Testis (tissue), 3 donors: ENCODE measurements around the gene ZNF280A. TPM values are rescaled to one million over a fixed set of nuclear protein-coding genes. Genes with fewer than 3 reads are reported as not detected.
"Not testable (repeated sequence)": the region's sequence is repeated elsewhere in the genome, so short reads cannot be mapped to it uniquely, and the experiment has no call there.

Source experiments
- DNase-seq: peaks from one replicate; pipeline ENCODE4 v3.0.0-alpha.2; 2019
- H3K27ac ChIP-seq, 2 donors: fragments of 200-600 bp; sonication (generic); one replicate each; pipeline ENCODE4 v1.5.1; 2019
- H3K27me3 ChIP-seq: fragments of 200-600 bp; sonication (generic); one replicate; pipeline ENCODE4 v1.5.1; 2019
- H3K36me3 ChIP-seq: fragments of 200-600 bp; sonication (generic); one replicate; pipeline ENCODE4 v1.5.1; 2017; ENCODE audit warnings: low read depth; ENCODE audit errors: missing control alignments
- H3K4me1 ChIP-seq: fragments of 200-600 bp; sonication (generic); one replicate; pipeline ENCODE4 v1.5.1; 2019
- H3K4me3 ChIP-seq, 2 donors: fragments of 200-600 bp; sonication (generic); one replicate each; pipeline ENCODE4 v1.5.1; 2017 to 2019
- H3K9me3 ChIP-seq: fragments of 200-600 bp; sonication (generic); one replicate; pipeline ENCODE4 v1.5.1; 2017
- CTCF ChIP-seq, 3 experiments: fragments of 450-650 bp in 2 of 3; fragments of 200-600 bp in 1 of 3; sonication (generic) in 1 of 3; IDR thresholded peaks; one replicate each; pipeline ENCODE4 v1.5.1; 2016 to 2019; ENCODE audit warnings: antibody characterized with exemption in 3 of 3, mild to moderate bottlenecking in 2 of 3, moderate library complexity in 1 of 3
- POLR2A ChIP-seq: fragments of 450-650 bp; IDR thresholded peaks from one replicate; pipeline ENCODE4 v1.6.1; 2017; ENCODE audit warnings: antibody characterized with exemption, mild to moderate bottlenecking, moderate library complexity
- WGBS, 2 donors: methylation state at CpG; one replicate each; pipeline ENCODE4 v1.1.5; 2018; 5-methylcytosine and 5-hydroxymethylcytosine counted together
- intact Hi-C: fragments of 100-400 bp; cut with DNase I; formaldehyde crosslinking; loops from one replicate; pipeline ENCODE4 v1.15.1; 2023; ENCODE audit warnings: low total_unique reads
- polyA plus RNA-seq: library from polyadenylated mRNA; stranded (reverse); fragments of 350-450 nt; fragmentation: Illumina TruSeq; extraction: RNeasy Lipid Tissue Mini Kit (QIAGEN cat#74804); gene quantifications from one replicate; pipeline ENCODE4 v1.2.3, GENCODE V29; 2014; ENCODE audit warnings: low read depth, low replicate concordance; ENCODE audit not compliant: insufficient read depth
- total RNA-seq, 2 donors: library from RNA; depleted of rRNA; stranded (reverse); fragments of >200 nt; gene quantifications; one replicate each; pipeline ENCODE4 v1.2.3, GENCODE V29; 2016

Gene ZNF280A
- total and polyA plus RNA-seq, 3 donors from 2014 or later = 0.38 to 1.1 (median 0.43) TPM

- Histone ChIP-seq H3K9me3 (no peaks in the 10 kb centered on the region), H3K27ac (no peak overlapping the region), H3K4me1 (no peaks in the 10 kb centered on the region), H3K4me3 (no peak overlapping the region), H3K27me3 (no peaks in the 10 kb centered on the region), H3K36me3 (no peaks in the 10 kb centered on the region)
- TF ChIP-seq CTCF (IDR thresholded peaks at IDR 0.05) (no peak), POLR2A (no peak)
- 82% methylated on average over 6 of the region's 6 CpGs for WGBS, 2 donors
- no peak for DNase-seq
- intact Hi-C loops = no loop called here
These were observed 16.4 kb upstream of the ZNF280A start for GRCh38 chr22:22536515-22536914.

DNA sequence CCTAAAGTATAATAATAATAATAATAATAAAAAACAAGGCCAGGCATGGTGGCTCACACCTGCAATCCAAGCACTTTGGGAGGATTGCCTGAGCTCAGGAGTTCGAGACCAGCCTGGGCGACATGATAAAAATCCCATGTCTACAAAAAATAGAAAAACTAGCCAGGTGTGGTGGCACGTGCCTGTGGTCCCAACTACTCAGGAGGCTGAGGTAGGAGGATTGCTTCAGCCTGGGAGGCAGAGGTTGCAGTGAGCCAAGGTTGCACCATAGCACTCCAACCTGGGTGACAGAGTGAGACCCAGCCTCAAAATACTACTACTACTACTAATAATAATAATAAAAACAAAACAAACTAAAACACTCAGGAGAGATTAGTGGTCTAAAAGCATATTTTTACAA is 15.6 kb upstream of the ZNF280A start:
- no peaks in the 10 kb centered on the region for H3K36me3 ChIP-seq
- H3K4me3 ChIP-seq = no peak overlapping the region
- H3K4me1 ChIP-seq = no peaks in the 10 kb centered on the region
- DNase-seq = no peak
- no peak for TF ChIP-seq POLR2A
- no peak for TF ChIP-seq CTCF (IDR thresholded peaks at IDR 0.05)
- H3K27ac ChIP-seq = no peak overlapping the region
- H3K27me3 ChIP-seq = no peaks in the 10 kb centered on the region
- H3K9me3 ChIP-seq = no peaks in the 10 kb centered on the region
- 87 to 89% methylated on average over 3 of the region's 3 CpGs for WGBS, 2 donors
- intact Hi-C loops = no loop called here

DNA sequence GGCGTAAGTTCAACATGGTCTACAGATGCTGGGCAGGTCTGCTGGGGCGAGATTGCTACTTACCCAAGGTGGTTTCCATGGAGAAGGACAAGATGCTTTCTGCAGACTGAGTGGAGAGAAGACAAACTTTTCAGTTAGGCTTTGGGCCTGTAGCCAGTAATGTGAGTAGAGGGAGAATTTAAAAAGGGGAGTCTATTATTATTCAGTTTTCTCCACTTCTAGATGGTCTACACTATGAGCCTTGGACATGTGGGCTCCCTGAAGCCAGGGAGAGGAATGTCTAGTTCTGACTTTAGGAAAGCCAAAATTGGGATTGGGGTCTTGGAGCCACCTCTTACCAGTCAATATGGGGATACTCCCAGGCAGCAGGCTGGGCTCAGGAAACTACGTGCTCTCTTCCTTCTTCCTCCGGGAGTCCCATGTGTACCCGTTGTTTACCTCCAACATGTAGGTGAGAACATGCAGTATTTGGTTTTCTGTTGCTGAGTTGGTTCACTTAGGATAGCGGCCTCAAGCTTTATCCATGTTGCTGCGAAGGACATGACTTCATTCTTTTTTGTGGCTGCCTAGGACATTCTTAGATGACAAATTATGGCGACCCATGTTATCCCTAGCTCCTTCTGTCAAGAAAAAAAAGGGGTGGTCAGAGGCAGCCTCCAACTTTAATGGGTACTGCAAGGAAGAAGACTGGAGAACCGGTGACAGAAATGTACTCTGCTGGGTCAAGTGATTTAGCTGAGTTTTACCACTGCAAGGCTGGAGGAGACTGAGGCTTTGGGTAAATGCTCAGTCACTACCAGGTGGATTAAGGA is 14.7 kb upstream of the ZNF280A start:
- intact Hi-C loops = no loop called here
- H3K27me3 ChIP-seq = no peaks in the 10 kb centered on the region
- 88 to 91% methylated on average over 9 of the region's 9 CpGs for WGBS, 2 donors
- no peaks in the 10 kb centered on the region for H3K4me1 ChIP-seq
- no peak overlapping the region for H3K27ac ChIP-seq
- TF ChIP-seq POLR2A = no peak
- no peak for TF ChIP-seq CTCF (IDR thresholded peaks at IDR 0.05)
- H3K36me3 ChIP-seq = no peaks in the 10 kb centered on the region
- DNase-seq = no peak
- H3K9me3 ChIP-seq = no peaks in the 10 kb centered on the region
- H3K4me3 ChIP-seq = no peak overlapping the region

GRCh38 chr22:22533863-22534262 is 13.8 kb upstream of the ZNF280A start:
- Histone ChIP-seq H3K9me3 (no peaks in the 10 kb centered on the region), H3K4me3 (no peak overlapping the region), H3K27ac (no peak overlapping the region), H3K4me1 (no peaks in the 10 kb centered on the region), H3K27me3 (no peaks in the 10 kb centered on the region), H3K36me3 (no peaks in the 10 kb centered on the region)
- WGBS, 2 donors = 83% methylated on average over 5 of the region's 5 CpGs
- DNase-seq = no peak
- intact Hi-C loops = no loop called here
- TF ChIP-seq POLR2A (no peak), CTCF (IDR thresholded peaks at IDR 0.05) (no peak)

- Histone ChIP-seq H3K4me3 (no peak overlapping the region), H3K4me1 (no peaks in the 10 kb centered on the region), H3K27me3 (no peaks in the 10 kb centered on the region), H3K9me3 (no peaks in the 10 kb centered on the region), H3K36me3 (no peaks in the 10 kb centered on the region), H3K27ac (no peak overlapping the region)
- TF ChIP-seq POLR2A (no peak), CTCF (IDR thresholded peaks at IDR 0.05) (no peak)
- intact Hi-C loops = no loop called here
- 88 to 90% methylated on average over 1 of the region's 1 CpG for WGBS, 2 donors
- no peak for DNase-seq
These were observed 13.3 kb upstream of the ZNF280A start for GRCh38 chr22:22533417-22533816.

- H3K4me3 ChIP-seq, intact Hi-C loops, H3K4me1 ChIP-seq, H3K36me3 ChIP-seq, H3K9me3 ChIP-seq, DNase-seq, H3K27ac ChIP-seq, H3K27me3 ChIP-seq: not testable (repeated sequence)
- WGBS, 2 donors = 90 to 92% methylated on average over 11 to 12 of the region's 12 CpGs
These were observed 12.5 kb upstream of the ZNF280A start for GRCh38 chr22:22532547-22533071.
